Effector CD4-positive, alpha-beta T cell (primary cell): ENCODE measurements around the gene NR4A1.

Experiments used
- DNase-seq: peaks from one replicate; pipeline ENCODE4 v3.0.0-alpha.2; 2020

NR4A1 gene

GRCh38 chr12:52042706-52043385 lies 8.4 kb upstream of the NR4A1 start:
- no peak for DNase-seq

GRCh38 chr12:52043386-52044212 lies 7.6 kb upstream of the NR4A1 start:
- DNase-seq: no peak

DNA sequence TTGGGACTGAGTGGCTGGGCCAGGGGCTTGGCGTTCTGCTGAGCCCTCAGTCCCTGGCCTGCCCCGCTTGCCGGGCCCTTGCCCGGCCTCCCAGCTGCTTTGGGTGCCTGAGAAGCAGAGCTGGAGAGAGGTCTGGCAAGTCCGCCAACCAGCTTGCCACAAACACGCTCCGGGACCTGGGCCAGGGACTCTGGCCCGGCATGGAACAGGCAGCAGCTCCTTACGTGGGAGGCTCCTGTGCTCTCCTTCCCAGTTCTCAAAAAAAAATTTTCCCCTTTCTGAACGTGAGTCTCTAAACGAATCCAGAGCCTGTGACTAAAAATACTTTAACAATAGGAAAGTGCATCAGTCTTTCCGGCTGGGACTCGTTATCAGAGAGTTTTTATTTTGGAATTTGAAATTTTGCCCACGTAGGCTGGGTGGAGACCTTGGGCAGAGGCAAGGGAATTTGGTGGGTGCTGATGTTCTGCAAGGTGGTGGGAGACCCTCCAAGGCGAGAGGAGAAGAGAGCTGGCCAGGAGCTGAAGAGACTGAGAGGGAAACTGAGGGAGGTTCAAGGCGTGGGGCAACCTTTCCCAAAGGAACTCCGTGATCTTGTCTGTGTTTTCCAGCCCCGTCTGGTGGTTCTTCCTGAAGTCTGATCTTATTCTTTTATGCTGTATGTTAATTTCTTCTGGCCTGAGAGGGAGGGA lies 6.8 kb upstream of the NR4A1 start:
- DNase-seq: no peak

GRCh38 chr12:52045794-52046199 lies 5.4 kb upstream of the NR4A1 start:
- DNase-seq: no peak

DNA sequence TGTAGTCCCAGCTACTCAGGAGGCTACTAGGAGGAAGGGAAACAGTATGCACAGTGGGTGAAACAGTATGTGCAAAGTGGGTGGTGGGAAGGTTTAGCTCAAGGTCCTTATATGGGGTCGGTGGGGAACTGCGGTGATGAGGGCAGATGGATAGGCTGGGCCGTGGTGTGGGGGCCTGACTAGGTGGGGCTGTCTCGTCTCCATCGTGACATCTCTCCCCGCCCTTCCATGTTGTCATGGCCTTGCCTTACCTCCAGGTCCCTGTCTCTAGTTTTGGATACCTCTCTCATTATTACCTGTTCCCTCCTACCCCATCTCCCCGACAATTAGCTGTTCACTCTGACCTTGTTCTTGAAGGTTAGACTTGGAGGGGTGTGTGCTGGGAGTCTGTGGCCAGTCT lies 4.4 kb upstream of the NR4A1 start:
- no peak for DNase-seq

GRCh38 chr12:52049286-52049685 lies 2.0 kb upstream of the NR4A1 start:
- no peak for DNase-seq

DNA sequence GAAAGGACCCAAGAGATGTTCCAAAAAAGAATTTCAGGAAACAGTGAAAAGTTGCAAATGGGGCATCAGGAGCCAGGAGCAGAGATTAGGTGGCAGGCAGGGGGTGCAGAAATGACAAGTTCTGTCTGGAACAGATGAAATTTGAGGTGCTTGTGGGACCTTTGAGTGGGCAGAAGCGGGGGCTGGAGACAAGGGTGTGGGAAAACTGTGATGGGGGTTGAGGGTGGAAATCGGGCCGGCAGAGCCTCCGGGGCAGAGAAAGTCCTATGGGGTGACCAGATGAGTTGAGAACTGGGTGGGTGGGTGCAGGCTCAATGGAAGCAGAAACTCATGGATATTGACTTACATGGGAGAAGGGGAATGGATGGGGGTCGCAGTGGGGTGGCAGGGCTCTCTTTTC lies 1.6 kb upstream of the NR4A1 start:
- no peak for DNase-seq

DNA sequence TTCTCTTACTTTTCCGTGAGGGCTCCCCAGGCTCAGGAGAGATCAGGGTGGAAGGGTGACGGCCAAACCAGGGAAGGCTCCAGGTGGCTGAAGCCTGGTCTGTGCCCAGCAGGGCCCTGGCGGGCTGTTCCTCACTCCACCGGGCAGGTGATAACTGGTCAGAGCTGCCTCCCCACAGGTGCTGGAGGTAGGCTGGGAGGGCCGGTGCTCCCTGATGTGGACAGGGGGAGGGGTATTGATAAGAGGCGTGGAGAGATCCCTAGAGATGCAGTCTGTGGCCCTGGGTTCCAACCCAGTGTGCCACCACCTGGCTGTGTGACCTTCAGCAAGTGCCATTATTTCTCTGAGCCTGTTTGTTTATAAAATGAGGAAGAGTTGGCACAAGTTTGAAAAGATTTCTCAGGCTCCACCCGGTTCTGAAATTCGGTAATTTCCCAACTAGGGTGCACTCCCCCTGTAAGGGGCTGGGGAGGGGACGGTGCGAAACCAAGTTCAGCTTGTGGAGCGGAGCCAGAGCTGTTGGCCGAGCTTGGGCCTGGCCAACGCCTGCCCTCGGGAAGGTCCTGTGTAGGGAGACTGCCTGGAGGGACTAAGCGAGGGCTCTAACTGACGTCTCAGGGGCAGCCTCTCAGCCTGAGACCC lies 1.0 kb upstream of the NR4A1 start:
- DNase-seq: no peak

DNA sequence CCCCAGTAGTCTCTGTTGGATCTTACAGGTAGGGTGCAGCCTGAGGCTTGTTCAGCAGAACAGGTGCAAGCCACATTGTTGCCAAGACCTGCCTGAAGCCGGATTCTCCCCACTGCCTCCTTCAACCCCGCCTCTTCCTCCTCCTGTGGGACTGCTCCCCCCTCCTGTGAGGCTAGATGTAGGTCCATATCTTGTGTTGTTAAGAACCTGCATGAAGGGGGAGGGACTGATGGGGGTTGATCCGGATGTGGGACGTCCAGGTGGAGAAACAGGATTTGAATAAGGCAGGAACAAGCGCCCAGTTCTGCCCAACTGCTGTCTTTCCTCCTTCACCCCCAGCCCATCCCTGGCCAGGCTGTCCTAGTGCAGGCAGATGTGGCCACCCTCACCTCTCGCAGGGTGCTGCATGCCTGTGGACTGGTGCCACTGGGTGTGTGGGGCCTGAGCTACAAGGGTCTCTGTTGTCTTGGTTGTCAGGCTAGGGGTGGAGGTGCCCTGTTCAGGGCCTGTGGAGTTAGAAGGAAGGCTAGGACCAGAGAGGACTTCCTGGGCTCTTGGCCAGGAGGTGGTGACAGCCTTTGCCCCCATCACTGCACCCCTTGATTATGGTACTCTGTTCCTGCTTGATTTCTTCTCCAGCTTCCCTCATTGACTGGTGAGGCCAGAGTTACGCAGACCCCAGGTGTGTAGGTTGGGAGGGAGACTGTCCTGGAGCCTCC lies 1.4 kb downstream of the NR4A1 start:
- DNase-seq: no peak

DNA sequence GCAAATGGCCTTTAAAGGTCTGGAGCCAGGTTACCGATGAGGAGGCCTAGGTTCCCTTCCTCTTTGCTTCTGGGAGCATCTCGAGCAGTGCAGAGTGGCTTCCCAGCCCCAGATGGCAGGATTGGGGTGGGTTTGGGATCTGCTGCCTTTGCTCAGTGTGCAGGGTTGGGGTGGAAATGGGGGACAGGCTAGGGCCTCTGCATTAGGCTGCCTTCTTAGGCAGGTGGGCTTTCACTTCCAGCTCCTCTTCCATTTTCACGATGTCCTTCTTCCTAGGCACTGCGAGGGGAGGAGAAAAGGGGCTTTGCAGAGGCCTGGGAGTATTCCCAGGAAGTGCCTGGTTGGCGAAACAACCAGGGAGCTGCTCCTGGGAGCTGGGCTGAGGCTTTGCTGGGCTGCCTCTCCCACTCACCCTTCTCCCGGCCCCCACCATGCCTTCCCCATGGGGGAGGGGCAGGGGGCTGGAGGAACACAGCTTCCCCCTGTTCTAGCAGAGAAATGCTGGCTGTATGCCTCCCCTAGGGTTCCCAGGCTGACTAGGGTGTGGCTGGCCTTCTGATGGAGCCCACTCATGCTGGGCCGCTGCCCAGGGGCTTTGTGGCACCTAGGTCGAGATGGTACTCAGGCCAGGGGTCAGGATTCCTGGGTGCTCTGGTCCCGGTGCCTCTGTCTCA lies 2.4 kb downstream of the NR4A1 start:
- no peak for DNase-seq

GRCh38 chr12:52054231-52054832 lies 3.1 kb downstream of the NR4A1 start:
- no peak for DNase-seq

DNA sequence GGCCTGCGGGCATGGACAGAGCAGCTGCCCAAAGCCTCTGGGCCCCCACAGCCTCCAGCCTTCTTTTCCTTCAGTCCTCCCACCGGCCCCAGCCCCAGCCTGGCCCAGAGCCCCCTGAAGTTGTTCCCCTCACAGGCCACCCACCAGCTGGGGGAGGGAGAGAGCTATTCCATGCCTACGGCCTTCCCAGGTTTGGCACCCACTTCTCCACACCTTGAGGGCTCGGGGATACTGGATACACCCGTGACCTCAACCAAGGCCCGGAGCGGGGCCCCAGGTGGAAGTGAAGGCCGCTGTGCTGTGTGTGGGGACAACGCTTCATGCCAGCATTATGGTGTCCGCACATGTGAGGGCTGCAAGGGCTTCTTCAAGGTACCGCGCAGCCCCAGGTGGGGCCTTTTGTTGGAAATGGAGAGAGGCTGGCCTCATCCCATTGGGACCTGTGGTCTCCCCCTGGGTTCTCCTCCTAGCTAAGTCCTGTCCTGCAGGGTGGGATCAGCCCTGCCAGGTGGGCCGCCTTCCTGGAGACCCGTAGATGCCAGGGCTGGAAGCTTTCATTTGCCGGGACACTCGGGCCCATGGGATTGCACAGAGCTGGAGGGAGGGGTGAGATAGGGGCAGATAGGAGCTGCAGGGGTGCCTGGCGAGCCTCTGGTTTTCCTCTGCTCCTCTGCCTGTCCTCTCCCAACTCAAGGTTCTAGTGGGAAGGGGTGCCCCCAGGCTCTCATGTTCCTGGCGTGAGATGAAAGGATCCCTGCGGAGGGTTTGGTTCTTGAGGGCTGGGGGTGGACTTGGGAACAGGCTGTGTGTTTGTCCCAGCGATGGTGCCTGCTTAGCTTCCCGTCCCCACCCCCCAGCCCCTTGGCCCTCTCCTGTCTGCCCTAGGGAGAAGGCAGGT lies 3.8 kb downstream of the NR4A1 start:
- DNase-seq: no peak

GRCh38 chr12:52055731-52056711 lies 4.8 kb downstream of the NR4A1 start:
- no peak for DNase-seq

DNA sequence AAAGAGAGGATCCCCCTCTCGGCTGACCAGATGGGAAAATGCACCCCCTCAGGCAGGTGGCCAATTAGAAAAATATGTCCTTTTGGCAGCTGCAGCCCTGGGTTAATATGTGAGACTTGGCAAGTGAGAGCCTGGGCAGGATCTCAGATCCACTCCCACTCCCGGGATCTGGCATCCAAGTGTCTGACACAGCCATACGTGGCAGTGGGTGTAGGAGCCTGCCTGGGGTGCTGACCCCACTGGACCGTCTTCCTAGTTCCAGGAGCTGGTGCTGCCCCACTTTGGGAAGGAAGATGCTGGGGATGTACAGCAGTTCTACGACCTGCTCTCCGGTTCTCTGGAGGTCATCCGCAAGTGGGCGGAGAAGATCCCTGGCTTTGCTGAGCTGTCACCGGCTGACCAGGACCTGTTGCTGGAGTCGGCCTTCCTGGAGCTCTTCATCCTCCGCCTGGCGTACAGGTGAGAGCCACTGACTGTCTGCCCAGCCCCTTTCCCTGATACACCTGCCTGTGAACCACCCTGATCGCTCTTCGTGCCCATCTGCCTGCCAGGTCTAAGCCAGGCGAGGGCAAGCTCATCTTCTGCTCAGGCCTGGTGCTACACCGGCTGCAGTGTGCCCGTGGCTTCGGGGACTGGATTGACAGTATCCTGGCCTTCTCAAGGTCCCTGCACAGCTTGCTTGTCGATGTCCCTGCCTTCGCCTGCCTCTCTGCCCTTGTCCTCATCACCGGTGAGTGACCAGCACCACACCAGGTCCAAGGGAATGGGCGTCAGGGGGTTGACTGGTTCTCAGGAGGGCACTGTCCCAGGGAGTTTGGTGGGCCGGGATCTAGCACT lies 5.8 kb downstream of the NR4A1 start:
- no peak for DNase-seq

- DNase-seq: no peak
Observed at GRCh38 chr12:52057638-52058576, 6.7 kb downstream of the NR4A1 start.

- DNase-seq: no peak
Observed at GRCh38 chr12:52058631-52059361, 7.6 kb downstream of the NR4A1 start.
